NCI-H2196 (cell line): ENCODE measurements around the gene CBX3.
"Not testable (repeated sequence)": the region's sequence is repeated elsewhere in the genome, so short reads cannot be mapped to it uniquely, and the experiment has no call there.

Experiments used
- DNase-seq: peaks from one replicate; lab custom pipeline; 2025; ENCODE audit not compliant: unreplicated experiment; lab: John Stamatoyannopoulos, UW

Gene CBX3

GRCh38 chr7:26201247-26202018, at the start of gene CBX3:
CBX3 (plus strand) TSS chr7:26201745; CDS start chr7:26202999, 1,254 bp downstream.
- DNase-seq, result peak; percentile 94

DNA sequence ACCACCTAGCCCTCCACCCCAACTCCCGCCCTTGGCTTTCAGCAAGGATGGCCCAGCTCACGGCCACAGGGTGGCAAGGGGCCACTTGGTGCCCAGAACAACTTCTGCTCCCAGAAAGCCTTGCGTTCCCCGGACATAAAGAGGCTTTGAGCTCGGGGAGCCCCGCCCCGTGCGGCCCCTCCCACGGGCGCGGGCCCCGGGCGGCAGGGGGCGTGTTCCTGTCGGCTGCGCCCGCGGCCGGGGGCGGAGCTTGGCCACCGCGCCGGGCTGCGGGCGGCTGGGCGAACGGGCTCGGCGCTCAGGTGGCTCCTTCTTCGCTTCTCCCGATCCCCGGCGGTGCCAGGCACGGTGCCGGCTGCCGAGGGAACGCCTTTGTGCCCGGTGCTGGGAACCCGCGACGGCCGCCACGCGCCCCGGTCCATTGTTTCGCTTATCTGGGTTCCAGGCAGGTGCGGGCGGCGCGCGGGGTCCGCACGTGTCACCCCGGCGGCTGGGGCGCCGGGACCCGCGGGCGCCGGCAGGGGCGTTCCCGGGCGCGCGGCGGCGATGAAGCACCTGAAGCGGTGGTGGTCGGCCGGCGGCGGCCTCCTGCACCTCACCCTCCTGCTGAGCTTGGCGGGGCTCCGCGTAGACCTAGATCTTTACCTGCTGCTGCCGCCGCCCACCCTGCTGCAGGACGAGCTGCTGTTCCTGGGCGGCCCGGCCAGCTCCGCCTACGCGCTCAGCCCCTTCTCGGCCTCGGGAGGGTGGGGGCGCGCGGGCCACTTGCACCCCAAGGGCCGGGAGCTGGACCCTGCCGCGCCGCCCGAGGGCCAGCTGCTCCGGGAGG, 49.4 kb upstream of the CBX3 start, which contains the start of gene NFE2L3:
NFE2L3 (plus strand) TSS at position 246 of the 829 bp plus-strand sequence; CDS start at position 547, 301 bp downstream.
- DNase-seq, result peak; percentile 90

- not testable (repeated sequence) for DNase-seq
These were observed 48.7 kb upstream of the CBX3 start for GRCh38 chr7:26152782-26153240.

GRCh38 chr7:26153241-26153822, 48.2 kb upstream of the CBX3 start:
- no peak for DNase-seq

DNA sequence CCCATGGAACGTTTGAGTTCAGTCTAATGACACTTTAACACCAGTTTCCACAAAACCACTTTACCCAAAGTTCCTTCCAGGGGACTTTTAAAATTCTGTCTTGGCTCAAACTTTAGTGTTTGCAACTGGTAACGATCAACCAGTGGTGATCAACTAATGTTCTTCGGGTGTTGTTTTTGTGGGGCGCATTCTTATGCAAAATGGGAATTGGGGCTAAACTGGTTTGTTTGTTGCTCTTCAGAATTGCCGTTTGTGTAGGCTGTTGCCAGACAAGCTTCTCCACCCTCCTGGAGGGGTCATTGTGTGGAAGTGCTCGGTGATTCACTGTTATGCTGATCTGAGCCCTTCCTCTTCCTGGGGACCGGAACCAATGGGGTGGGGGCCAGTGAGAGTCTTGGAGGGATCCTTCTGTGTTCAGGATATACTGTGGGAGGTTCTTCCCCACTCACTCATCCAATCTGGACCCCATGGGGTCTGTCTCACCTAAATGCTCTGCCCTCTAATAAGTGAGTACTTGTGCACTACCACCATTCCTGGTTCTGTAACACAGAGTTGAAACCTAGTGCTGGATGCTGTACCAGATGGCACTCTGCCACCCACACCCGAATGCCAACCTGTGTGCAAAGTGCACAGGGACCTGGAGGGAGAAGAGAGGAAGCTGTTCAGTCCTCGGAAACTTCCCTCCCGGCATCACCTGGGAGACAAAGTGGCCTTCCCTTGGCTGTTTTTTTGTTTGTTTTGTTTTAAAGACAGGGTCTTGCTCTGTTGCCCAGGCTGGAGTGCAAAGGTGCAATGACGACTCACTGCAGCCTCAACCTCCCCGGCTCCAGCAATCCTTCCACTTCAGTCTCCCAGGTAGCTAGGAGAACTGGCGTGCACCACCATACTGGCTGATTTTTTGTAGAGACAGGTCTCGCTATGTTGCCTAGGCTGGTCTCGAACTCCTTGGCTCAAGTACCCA, 47.4 kb upstream of the CBX3 start:
- no peak for DNase-seq

GRCh38 chr7:26155531-26156375, 45.8 kb upstream of the CBX3 start:
- DNase-seq, result no peak

GRCh38 chr7:26156451-26157420, 44.8 kb upstream of the CBX3 start:
- DNase-seq, result peak; percentile 34

DNA sequence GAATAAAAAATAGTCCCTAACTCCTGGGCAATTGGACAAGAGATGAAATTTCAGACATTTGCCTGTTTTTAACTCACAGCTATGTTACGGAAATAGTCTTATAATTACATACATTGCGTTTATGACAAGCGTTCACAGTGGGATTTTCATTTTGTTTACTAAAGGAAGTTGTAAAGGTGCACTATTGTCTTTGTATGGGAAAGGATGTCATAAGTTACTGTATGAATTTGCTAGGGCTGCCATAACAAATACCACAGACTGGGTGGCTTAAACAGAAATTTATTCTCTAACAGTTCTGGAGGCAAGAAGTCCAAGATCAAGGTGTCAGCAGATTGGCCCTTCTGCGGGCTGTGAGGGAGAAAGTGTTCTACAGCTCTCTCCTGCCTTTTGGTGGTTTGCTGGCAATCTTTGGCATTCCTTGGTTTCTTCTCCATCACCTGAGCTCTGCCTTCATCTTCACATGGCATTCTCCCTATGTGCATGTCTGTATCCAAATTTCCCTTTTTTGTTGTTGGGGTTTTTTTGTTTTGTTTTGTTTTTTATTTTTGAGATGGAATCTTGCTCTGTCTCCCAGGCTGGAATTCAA, 43.9 kb upstream of the CBX3 start:
- no peak for DNase-seq

DNA sequence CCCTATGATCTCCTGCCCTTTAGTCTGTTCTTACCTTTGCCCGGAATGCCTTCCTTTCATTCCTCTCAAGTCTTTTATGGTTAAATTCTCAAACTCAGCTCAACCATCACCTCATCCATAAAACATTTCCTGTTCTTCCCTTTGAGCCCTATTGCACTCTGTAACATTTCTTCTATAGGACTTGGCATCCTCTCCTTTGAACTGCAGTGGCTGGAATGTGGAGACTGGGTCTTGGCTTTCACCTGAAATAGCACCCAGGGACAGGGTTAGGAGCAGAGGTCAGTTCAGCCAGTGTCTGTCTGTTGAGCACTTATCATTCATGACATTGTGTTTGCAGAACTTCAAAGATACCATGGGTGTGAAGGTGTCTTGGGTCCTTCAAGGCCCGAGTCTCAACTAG, 42.3 kb upstream of the CBX3 start:
- no peak for DNase-seq

DNA sequence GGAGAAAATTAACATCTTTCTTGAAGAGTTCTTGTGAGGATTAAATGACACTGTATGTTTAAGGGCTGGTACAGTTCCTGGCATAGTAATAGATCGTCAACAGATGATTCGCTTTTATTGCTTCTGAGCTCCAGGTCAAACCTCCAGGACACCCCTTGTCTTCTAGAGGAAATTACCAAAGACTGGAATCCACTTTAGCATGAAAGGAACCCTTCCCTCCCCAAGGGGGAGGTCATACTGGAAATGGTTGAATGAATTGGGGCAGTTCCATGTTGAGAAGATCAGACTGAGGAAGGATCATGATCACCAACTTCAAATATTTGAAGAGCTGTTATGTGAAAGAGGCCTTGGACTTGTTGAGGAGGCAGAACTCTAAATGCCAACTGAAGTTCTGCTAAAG, 40.6 kb upstream of the CBX3 start:
- no peak for DNase-seq

- DNase-seq, result no peak
These were observed 39.1 kb upstream of the CBX3 start for GRCh38 chr7:26162431-26162830.

- DNase-seq, result not testable (repeated sequence)
These were observed 37.7 kb upstream of the CBX3 start for GRCh38 chr7:26163804-26164203.

DNA sequence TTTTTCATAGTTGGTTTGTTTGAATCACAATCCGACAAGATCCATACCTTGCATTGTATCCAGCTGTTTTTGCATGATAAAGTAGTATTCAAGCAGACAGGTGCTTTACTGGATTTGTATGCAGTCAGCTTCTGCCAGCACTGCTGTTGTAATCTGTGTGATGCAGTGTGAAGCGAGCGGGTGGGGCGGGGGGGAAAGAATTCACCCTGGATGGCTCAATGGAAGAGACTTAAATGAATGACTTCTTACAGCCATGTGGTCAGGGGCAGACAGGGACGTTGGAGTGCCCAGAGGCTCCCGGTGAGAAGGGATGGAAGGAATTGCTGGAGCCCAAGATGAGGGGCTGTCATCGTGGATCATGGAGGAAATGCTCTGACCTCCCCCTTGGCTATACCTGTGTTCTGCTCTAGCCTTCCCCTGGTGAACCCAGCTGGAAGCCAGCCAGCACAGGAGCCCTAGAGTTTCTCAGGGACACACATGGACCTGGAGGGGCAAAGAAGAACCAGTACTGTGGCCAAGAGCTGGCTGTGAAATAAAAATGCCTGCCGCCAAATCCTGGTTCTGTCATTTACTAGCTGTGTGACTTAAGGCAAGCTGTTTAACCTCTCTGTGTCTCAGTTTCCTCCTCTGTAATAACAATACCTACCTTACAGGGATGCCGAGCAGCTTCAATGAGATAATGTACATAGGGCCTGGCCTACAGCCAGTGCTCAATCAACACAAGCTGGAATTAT, 35.4 kb upstream of the CBX3 start:
- no peak for DNase-seq

DNA sequence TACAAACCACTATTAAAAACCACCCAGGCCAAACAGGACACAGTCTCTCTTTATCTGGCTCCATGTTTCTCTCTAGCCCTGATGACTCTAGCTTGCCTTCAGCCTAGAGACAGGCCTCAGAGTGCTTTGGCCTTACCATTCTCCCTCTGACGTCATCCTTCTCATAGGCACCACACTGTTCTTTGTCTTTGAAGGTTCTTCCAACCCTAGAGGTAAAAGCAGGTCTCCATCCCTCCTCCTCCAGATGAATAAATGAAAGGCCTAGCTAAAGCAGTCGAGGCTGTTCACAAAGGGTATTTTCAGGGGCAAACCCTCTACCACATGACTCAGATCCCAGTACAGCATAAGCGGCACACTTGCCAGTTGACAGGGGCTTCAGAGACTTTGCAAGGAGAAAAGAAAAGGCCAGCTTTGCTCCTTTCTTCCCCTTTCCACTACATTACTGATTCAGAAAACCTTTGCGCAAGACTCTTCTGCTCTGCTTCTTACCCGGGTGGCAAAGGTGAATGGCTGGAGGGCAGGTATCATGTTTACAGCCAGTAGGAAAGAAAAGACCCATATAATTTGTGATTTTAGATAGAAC, 34.8 kb upstream of the CBX3 start:
- no peak for DNase-seq

DNA sequence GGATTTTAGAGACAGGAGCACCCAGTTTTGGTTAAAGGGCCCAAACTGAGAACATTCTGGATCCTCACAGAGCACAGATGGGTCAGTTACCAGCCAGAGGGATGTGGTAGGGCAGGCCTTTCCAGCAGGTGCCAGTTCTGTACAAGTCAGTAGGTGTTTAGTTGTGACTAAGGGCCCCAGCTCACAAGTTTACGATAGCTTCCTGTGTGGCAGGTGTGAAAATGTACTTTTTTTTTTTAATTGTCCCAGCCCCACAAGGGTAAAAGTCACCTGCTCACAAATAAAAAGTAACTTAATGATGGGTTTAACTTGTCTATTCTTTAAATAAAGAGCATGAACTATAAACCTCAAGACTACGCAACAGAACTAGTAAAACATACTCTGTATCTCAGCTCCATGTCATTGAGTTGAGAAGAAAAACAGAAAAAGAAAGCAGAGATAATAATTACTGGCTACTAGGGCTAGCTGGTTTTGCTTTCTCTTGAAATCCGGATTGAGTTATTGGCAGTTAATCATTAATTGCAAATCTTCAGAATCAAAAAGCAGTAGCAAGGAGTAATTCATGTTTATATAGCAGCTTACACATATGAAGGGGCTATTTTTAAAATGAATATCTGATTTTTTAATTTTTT, 34.1 kb upstream of the CBX3 start:
- no peak for DNase-seq

GRCh38 chr7:26168458-26169023, 33.0 kb upstream of the CBX3 start:
- DNase-seq, result no peak
